GM18499 (cell line): ENCODE data around the gene IRF4.

ENCODE experiments used
- ATAC-seq: cut with Tn5 transposase; IDR thresholded peaks from one replicate; pipeline ENCODE4 v1.9.1; 2021; ENCODE audit warnings: moderate number of reproducible peaks; ENCODE audit not compliant: insufficient read depth, unreplicated experiment

The IRF4 gene

DNA sequence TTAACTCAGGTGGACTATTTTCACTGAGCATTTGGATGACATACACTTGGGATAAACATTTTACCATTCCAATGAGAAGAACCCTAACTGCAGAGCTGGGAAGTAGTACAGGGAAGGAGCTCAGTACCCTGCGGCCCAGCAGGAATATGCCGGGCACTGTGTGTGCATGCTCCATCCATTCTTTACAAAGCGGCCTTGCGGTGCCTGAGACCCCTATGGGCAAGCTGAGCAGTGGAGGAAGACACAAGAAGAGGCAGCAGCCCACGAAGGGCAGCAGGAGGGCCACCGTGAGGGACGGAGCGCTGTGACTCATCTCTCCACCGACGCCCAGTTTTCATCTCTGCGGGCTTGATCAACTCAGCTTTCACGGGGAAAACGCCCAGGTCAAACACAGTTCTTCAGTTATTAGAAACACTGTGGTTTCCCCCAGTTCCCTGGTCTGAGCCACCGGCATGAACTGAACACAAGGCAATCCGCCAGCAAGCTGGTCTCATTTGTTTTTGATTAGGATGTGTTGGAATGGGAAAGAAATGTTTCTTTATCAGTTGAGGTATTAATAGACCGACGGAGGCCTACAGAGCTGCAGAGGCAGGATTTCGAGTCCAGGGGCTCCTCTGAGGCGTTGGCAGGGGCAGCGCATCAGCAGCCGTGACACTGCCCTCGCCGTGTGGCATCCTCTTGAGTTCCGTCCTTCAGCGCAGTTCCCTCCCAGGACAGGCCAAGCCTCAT is 44.9 kb downstream of the IRF4 start:
- ATAC-seq, result no peak

DNA sequence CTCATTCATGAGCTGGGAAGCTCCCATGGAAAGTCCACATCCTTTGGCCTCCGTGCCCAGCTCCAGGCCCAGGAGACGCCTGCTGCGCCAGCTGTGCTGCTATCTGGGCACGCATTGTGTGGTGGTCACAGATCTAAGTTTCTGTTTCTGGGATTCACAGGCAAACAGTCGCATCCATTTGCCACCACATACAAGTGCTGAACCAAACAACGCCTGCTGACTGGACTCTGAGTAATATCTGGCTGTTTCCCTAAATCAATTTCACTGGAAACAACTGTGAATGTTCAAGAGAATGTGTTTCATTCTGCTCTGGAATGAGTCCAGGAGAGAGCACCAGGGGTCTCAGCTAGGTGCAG is 45.5 kb downstream of the IRF4 start:
- no peak for ATAC-seq

DNA sequence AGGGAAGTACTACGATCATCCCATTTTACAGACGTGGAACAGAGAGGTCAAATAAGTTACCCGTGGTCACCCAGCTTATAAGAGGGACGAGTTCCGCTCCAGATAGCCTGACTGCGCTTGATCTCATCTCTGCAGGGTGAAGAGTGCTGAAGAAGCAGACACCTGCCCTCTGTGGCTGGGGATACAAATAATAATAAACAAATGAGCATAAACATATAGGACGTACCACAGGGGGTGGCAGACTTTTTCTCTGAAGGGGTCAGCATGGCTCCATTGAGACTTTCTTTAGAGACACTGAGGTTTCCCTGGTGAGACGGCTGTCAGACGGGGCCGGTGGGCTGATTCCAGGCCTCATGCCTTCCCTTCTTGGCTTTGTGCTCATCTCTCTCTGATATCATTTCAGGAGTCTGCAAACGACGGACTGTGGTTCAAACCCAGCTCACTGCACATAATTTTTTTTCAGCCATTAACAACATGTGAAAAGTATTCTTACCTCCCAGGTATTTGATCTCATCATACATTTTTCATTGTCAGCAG is 47.1 kb downstream of the IRF4 start:
- ATAC-seq, result no peak

GRCh38 chr6:439641-440167 is 48.2 kb downstream of the IRF4 start:
- no peak for ATAC-seq

GRCh38 chr6:441126-441920 is 49.8 kb downstream of the IRF4 start:
- ATAC-seq, result no peak

- no peak for ATAC-seq
Observed at GRCh38 chr6:443621-444159, 52.1 kb downstream of the IRF4 start.

- ATAC-seq, result no peak
Observed at GRCh38 chr6:444653-445275, 53.2 kb downstream of the IRF4 start.

DNA sequence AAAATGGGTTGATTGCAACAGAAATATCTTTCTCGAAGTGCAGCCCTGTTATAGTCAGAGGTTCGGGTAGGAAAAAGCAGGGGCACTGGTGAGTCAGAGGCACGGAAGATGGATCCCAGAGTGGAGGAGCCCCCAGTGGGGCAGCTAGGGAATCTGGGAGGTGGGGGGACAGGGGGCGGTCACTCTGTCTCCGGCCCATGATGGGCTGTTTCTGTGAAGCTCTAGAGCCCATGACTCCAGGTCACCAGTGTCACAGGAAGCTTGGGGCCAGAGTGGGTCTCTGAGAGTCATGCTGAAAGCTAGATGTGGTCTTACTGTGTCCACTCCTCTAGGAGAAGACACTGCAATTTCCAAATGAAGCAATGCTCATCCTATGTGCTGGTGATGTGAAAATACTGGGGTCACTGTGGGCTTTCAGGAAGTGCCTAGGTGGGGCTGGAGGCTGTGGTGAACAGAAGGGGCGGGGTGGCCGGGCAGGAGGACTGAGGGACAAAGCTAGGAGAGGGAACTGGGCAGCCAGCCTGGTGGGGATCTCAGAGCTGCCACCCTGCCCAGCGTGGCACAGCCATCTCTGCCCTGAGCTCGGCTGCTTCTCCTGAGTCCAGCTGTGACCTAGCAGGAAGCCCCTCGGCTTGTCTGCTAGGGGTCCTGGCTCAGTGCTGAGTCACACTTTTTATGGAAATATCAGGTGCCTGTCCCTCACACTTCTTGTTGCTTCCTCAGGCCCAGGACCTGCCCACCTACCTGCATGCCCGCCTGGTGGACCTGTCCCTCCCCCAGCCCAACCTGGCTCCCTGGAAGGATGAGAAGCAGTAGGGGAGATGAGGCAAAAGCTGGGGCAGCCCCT is 54.2 kb downstream of the IRF4 start:
- no peak for ATAC-seq

DNA sequence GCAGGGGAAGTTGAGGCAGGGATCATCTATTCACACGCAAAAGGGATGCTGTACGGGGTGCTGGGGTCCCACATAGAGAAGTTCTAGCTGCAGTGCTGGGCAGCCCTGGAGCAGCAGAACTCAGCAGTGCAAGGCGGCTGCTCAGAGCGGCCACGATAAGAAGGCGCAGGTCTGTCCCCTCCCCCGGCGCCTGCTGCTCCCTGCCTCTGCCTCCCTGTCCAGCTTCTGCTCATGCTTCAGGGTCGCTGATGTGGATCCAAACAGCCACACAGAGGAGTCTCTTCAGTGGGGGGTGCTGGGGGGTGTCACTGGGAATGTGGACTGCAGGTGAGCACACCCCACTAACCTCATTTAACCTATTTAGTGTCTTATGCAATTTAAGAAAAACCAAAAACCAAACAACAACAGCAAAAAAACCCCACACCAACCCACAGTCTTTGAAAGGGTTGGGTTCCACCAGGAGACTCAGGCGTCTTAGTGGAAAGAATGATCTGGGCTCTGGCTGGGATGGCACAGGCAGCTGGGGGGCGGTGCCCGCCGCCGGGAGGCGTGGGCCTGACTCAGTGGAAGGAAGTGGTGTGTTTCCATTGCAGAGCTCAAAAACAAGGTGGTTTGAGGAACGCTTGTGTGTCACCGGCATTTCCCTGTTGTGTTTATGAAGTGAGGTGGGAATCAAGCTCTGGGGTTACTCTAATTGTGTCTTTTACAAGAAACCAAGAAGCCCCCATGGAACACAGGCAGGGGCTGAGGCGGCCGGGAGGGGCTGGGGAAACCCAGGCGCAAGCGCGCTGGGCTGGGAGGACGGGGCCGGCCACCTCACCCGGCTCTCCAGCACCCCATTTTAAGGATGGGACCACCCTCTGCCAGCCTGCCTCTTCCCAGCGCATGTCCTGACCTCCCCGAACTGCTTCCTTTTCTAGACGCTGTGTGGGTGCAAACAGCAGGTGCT is 55.1 kb downstream of the IRF4 start:
- no peak for ATAC-seq

- no peak for ATAC-seq
Observed at GRCh38 chr6:447381-448165, 56.0 kb downstream of the IRF4 start.

DNA sequence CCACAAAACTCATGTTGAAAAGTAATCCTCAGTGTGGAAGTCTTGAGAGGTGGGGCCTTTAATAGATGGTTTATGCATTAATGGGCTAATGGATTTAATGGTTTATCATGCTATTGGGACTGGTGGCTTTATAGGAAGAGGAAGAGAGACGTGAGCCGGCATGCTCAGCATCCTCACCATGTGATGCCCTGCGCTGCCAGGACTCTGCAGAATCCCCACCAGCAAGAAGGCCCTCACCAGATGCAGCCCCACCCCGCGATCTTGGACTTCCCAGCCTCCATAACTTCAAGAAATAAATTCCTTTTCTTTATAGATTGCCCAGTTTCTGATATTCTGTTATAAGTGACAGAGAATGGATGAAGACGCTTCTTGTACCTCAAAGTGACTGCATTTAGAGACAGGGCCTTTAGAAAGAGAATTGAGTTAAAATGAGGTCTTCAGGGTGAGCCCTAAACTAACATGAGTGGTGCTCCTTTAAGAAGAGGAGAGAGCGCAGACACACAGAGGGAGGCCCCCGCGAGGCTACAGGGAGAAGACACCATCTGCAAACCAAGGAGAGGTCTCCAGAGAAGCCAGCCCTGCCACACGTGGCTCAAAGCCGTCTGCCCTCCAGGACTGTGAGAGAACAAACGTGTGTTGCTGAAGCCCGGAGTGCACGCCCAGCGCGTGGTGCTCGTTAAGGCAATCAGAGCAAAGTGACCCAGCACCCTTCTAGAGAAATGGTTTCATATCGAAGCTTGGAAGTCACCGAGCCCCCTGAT is 56.9 kb downstream of the IRF4 start:
- ATAC-seq, result no peak

- ATAC-seq, result no peak
Observed at GRCh38 chr6:449057-449430, 57.5 kb downstream of the IRF4 start.

GRCh38 chr6:449486-450419 is 58.2 kb downstream of the IRF4 start:
- no peak for ATAC-seq

- no peak for ATAC-seq
Observed at GRCh38 chr6:451336-451735, 59.8 kb downstream of the IRF4 start.

- ATAC-seq, result no peak
Observed at GRCh38 chr6:451847-452246, 60.3 kb downstream of the IRF4 start.
